ENCODE data around the gene TLK1. TPM values are rescaled to one million over a fixed set of nuclear protein-coding genes. Genes with fewer than 3 reads are reported as not detected.

TLK1 gene
- total RNA-seq, 1 experiment from 2014 or later = 79.1 TPM

GRCh38 chr2:170984079-170984478 is 176.6 kb downstream of the TLK1 start:
- Histone ChIP-seq H3K4me1 (ENCODE audit: insufficient read depth, low read length, poor library complexity, severe bottlenecking) (no peaks in the 10 kb centered on the region), H3K27me3 (replicated peaks; ENCODE audit: insufficient read depth, low read depth, low read length, poor library complexity) (no peaks in the 10 kb centered on the region), H3K9me3 (ENCODE audit: low read depth, low read length, poor library complexity, severe bottlenecking) (no peaks in the 10 kb centered on the region), H3K36me3 (ENCODE audit: insufficient read depth, low read length, poor library complexity, severe bottlenecking) (no peaks in the 10 kb centered on the region), H3K4me3 (ENCODE audit: low read depth, low read length, poor library complexity, severe bottlenecking) (no peak overlapping the region), H3K27ac (ENCODE audit: low read depth, low read length, poor library complexity, severe bottlenecking) (no peak overlapping the region)
- no peak for DNase-seq (ENCODE audit: low spot score)
- POLR2A ChIA-PET (ENCODE audit: low non-redundant PET) = interaction anchor here (0.6 kb wide), 1 partner anchor 365 kb away, joined by 5 read pairs; no protein-coding TSS in a partner anchor
- no peak for TF ChIP-seq EZH2 (IDR thresholded peaks at IDR 0.05; ENCODE audit: borderline replicate concordance, low read depth, low read length, poor library complexity, severe bottlenecking)
- no peak for TF ChIP-seq CTCF (conservative IDR thresholded peaks at IDR 0.05; ENCODE audit: low read depth, low read length)
- BruUV-seq (replicated peaks) = no TSS peak
- CTCF ChIA-PET = no interaction called here
- intact Hi-C loops (cut with micrococcal nuclease; ENCODE audit: unreplicated experiment) = no loop called here

GRCh38 chr2:170975943-170976270 is 184.8 kb downstream of the TLK1 start:
- POLR2A ChIA-PET (ENCODE audit: low non-redundant PET) = no interaction called here
- Histone ChIP-seq H3K9me3 (ENCODE audit: low read depth, low read length, poor library complexity, severe bottlenecking) (no peaks in the 10 kb centered on the region), H3K27me3 (replicated peaks; ENCODE audit: insufficient read depth, low read depth, low read length, poor library complexity) (no peaks in the 10 kb centered on the region), H3K27ac (ENCODE audit: low read depth, low read length, poor library complexity, severe bottlenecking) (no peak overlapping the region), H3K4me1 (ENCODE audit: insufficient read depth, low read length, poor library complexity, severe bottlenecking) (peaks cover 7% of the 10 kb centered on the region), H3K36me3 (ENCODE audit: insufficient read depth, low read length, poor library complexity, severe bottlenecking) (no peaks in the 10 kb centered on the region), H3K4me3 (ENCODE audit: low read depth, low read length, poor library complexity, severe bottlenecking) (no peak overlapping the region)
- CTCF ChIA-PET = no interaction called here
- no peak for DNase-seq (ENCODE audit: low spot score)
- intact Hi-C loops (cut with micrococcal nuclease; ENCODE audit: unreplicated experiment) = loop anchor here (10.0 kb wide), 2 partner anchors 269 to 1129 kb away; partner anchors contain the start of gene DLX2
- no TSS peak for BruUV-seq (replicated peaks)
- no peak for TF ChIP-seq EZH2 (IDR thresholded peaks at IDR 0.05; ENCODE audit: borderline replicate concordance, low read depth, low read length, poor library complexity, severe bottlenecking)
- no peak for TF ChIP-seq CTCF (conservative IDR thresholded peaks at IDR 0.05; ENCODE audit: low read depth, low read length)

GRCh38 chr2:170975127-170975942 is 185.4 kb downstream of the TLK1 start:
- POLR2A ChIA-PET (ENCODE audit: low non-redundant PET) = no interaction called here
- Histone ChIP-seq H3K4me3 (ENCODE audit: low read depth, low read length, poor library complexity, severe bottlenecking) (no peak overlapping the region), H3K4me1 (ENCODE audit: insufficient read depth, low read length, poor library complexity, severe bottlenecking) (peaks cover 7% of the 10 kb centered on the region), H3K9me3 (ENCODE audit: low read depth, low read length, poor library complexity, severe bottlenecking) (no peaks in the 10 kb centered on the region), H3K27ac (ENCODE audit: low read depth, low read length, poor library complexity, severe bottlenecking) (no peak overlapping the region), H3K27me3 (replicated peaks; ENCODE audit: insufficient read depth, low read depth, low read length, poor library complexity) (no peaks in the 10 kb centered on the region), H3K36me3 (ENCODE audit: insufficient read depth, low read length, poor library complexity, severe bottlenecking) (no peaks in the 10 kb centered on the region)
- CTCF ChIA-PET = interaction anchor here (1.8 kb wide), 1 partner anchor 441 kb away, joined by 5 read pairs; no protein-coding TSS in a partner anchor
- no peak for DNase-seq (ENCODE audit: low spot score)
- TF ChIP-seq CTCF (conservative IDR thresholded peaks at IDR 0.05; ENCODE audit: low read depth, low read length) (no peak), EZH2 (IDR thresholded peaks at IDR 0.05; ENCODE audit: borderline replicate concordance, low read depth, low read length, poor library complexity, severe bottlenecking) (no peak)
- intact Hi-C loops (cut with micrococcal nuclease; ENCODE audit: unreplicated experiment) = loop anchor here (10.0 kb wide), 2 partner anchors 269 to 1129 kb away; partner anchors contain the start of gene DLX2
- no TSS peak for BruUV-seq (replicated peaks)
